ENCODE results near the gene SELENOW.

Gene SELENOW

GRCh38 chr19:47754206-47755064, 24.1 kb upstream of the SELENOW start:
- TF ChIP-seq, protein P1, sequence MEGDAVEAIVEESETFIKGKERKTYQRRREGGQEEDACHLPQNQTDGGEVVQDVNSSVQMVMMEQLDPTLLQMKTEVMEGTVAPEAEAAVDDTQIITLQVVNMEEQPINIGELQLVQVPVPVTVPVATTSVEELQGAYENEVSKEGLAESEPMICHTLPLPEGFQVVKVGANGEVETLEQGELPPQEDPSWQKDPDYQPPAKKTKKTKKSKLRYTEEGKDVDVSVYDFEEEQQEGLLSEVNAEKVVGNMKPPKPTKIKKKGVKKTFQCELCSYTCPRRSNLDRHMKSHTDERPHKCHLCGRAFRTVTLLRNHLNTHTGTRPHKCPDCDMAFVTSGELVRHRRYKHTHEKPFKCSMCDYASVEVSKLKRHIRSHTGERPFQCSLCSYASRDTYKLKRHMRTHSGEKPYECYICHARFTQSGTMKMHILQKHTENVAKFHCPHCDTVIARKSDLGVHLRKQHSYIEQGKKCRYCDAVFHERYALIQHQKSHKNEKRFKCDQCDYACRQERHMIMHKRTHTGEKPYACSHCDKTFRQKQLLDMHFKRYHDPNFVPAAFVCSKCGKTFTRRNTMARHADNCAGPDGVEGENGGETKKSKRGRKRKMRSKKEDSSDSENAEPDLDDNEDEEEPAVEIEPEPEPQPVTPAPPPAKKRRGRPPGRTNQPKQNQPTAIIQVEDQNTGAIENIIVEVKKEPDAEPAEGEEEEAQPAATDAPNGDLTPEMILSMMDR (conservative IDR thresholded peaks at IDR 0.05): no peak
- H3K27ac ChIP-seq: no peak overlapping the region

DNA sequence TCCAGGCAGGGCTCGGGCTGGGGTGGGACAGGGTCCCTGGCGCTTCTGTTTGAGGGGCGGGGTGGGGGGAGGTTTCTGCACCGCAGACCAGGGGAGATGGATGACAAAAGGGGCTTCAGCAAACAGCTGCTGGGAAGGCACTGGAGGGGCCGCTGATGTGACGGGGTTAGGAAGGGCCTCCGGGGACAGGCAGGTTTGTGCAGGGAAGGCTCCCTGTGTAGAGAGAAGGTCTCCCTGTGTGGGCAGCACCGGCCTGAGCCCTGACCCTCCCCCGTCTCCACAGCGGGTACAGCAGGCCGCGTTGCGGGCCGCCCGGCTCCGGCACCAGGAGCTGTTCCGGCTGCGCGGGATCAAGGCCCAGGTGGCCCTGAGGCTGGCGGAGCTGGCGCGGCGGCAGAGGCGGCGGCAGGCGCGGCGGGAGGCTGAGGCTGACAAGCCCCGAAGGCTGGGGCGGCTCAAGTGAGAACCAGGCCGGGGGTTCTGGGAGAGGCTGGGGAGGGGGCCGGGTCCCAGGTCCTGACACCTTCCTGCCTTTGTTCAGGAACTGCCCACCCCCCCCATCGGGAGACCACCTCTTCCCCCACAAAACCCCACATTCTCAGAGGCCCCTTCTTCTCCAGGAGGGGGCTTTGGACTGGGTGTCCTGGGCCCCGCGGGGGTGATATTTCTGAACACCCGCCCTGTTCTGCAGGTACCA, 23.3 kb upstream of the SELENOW start:
- no peak overlapping the region for H3K27ac ChIP-seq
- TF ChIP-seq, protein P1 (conservative IDR thresholded peaks at IDR 0.05): no peak

- TF ChIP-seq, protein P1 (conservative IDR thresholded peaks at IDR 0.05): no peak
- H3K27ac ChIP-seq: no peak overlapping the region
Observed at GRCh38 chr19:47755762-47756626, 22.5 kb upstream of the SELENOW start.

DNA sequence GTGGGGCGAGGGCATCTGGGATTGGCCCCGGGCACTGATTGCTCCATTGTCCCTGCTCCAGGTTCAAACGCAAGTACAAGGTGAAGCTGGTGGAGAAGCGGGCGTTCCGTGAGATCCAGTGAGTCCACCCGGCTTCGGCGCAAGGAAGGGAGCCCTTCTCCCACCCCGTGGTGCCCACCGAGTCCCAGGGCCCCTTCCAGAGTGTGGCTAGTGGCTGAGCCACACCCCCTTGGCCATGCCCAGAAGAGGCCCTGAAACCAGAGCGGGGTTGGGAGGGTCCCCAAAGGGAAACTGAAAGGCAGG, 21.9 kb upstream of the SELENOW start:
- TF ChIP-seq, protein P1 (conservative IDR thresholded peaks at IDR 0.05): no peak
- no peak overlapping the region for H3K27ac ChIP-seq

DNA sequence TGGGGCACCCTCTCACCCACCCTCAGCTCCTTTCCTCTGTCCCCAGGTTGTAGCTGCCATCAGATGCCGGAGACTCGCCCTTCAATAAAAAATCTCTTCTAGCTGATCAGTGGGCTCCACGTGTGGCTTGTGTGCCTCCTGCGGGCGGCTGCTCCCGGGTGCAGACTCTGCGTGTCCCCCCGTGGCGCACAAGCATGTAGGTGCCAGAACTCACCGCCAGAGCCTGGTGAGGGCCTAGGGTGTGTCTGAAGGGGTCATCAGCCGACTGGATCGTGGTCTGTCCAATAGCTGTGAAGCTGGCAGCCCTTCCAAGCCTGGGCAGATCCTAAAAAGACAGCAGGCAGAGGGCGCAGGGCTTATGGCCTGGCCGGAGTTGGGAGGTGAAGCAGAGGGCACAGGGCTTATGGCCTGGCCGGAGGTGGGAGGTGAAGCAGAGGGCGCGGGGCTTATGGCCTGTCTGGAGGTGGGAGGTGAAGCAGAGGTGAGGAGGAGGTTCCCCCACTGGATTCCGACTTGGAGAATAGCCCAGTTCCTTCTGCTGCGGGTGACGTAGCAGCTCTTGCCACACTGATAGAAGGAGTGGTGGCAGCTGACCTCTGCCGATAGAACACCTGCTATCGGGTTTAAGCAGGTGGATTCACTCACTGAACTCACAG, 21.4 kb upstream of the SELENOW start:
- TF ChIP-seq, protein P1 (conservative IDR thresholded peaks at IDR 0.05): no peak

GRCh38 chr19:47757617-47758442, 20.7 kb upstream of the SELENOW start:
- TF ChIP-seq, protein P1 (conservative IDR thresholded peaks at IDR 0.05): no peak

More for the DNA sequence above, 21.4 kb upstream of the SELENOW start:
- H3K27ac ChIP-seq: no peak overlapping the region

More at GRCh38 chr19:47757617-47758442, 20.7 kb upstream of the SELENOW start:
- H3K27ac ChIP-seq: no peak overlapping the region
